IMR-90 (cell line): ENCODE data around the gene NRCAM. TPM values are rescaled to one million over a fixed set of nuclear protein-coding genes. Genes with fewer than 3 reads are reported as not detected.
"Not testable (repeated sequence)": the region's sequence is repeated elsewhere in the genome, so short reads cannot be mapped to it uniquely, and the experiment has no call there.

Source experiments
- ATAC-seq: fragments of 200-7000 bp; cut with Tn5 transposase; 2 replicates; pipeline ENCODE4 v1.9.1; 2020; ENCODE audit warnings: low read depth, mild to moderate bottlenecking, moderate library complexity
- BruUV-seq: library from RNA; stranded (reverse); fragments of 400-500 nt; replicated peaks from 2 replicates; lab custom pipeline; 2021; lab: Mats Ljungman, UMichigan
- CTCF ChIA-PET: fragments of 300-600 bp; formaldehyde crosslinking; extraction: SDS; loops from one replicate; lab custom pipeline; 2021; ENCODE audit warnings: antibody characterized with exemption; lab: Yijun Ruan, JAX
- POLR2A ChIA-PET: fragments of 300-600 bp; sonication (Branson Sonifier 250); formaldehyde crosslinking; loops from one replicate; lab custom pipeline; 2022; ENCODE audit warnings: antibody characterized with exemption; ENCODE audit not compliant: unreplicated experiment; lab: Charles Lee
- DNase-seq: peaks from one replicate; pipeline ENCODE4 v3.0.0; 2013
- H2AFZ ChIP-seq: replicated peaks from 2 replicates; pipeline ENCODE3; 2013; ENCODE audit warnings: low read length, mild to moderate bottlenecking; ENCODE audit not compliant: poor library complexity
- H2AK5ac ChIP-seq: 2 replicates; pipeline ENCODE4 v1.6.1; 2013; ENCODE audit warnings: low read depth, low read length, inconsistent platforms
- H2AK9ac ChIP-seq: replicated peaks from 2 replicates; pipeline ENCODE3; 2013; ENCODE audit warnings: mild to moderate bottlenecking, low read depth, low read length, moderate library complexity; ENCODE audit not compliant: poor library complexity
- H2BK120ac ChIP-seq: 2 replicates; pipeline ENCODE4 v1.6.1; 2013; ENCODE audit warnings: low read depth, low read length, inconsistent platforms
- H2BK15ac ChIP-seq: 3 replicates; pipeline ENCODE4 v1.6.1; 2013; ENCODE audit warnings: low read depth, low read length, inconsistent platforms
- H2BK20ac ChIP-seq: 2 replicates; pipeline ENCODE4 v1.6.1; 2013; ENCODE audit warnings: low read depth, mild to moderate bottlenecking, inconsistent platforms, low read length, moderate library complexity
- H2BK5ac ChIP-seq: 2 replicates; pipeline ENCODE4 v1.6.1; 2013; ENCODE audit warnings: mild to moderate bottlenecking, low read depth, low read length, inconsistent platforms; ENCODE audit not compliant: poor library complexity, severe bottlenecking
- H3K14ac ChIP-seq: replicated peaks from 2 replicates; pipeline ENCODE4 v1.6.1; 2013; ENCODE audit warnings: low read depth, low read length, inconsistent platforms
- H3K18ac ChIP-seq: 2 replicates; pipeline ENCODE4 v1.6.1; 2013; ENCODE audit warnings: low read depth, low read length, control low read depth
- H3K23ac ChIP-seq: 2 replicates; pipeline ENCODE4 v1.6.1; 2013; ENCODE audit warnings: low read depth, low read length, inconsistent platforms
- H3K27ac ChIP-seq: 2 replicates; pipeline ENCODE4 v1.5.1; 2013; ENCODE audit warnings: mild to moderate bottlenecking, control low read depth, low read length; ENCODE audit not compliant: insufficient read depth
- H3K27me3 ChIP-seq: 2 replicates; pipeline ENCODE4 v1.6.1; 2013; ENCODE audit warnings: low read length; ENCODE audit not compliant: control insufficient read depth, insufficient read depth
- H3K36me3 ChIP-seq: 2 replicates; pipeline ENCODE4 v1.6.1; 2013; ENCODE audit warnings: low read length, mixed read lengths; ENCODE audit not compliant: control insufficient read depth, insufficient read depth
- H3K4ac ChIP-seq: 2 replicates; pipeline ENCODE4 v1.6.1; 2013; ENCODE audit warnings: low read depth, low read length, inconsistent platforms
- H3K4me1 ChIP-seq: 2 replicates; pipeline ENCODE4 v1.6.1; 2013; ENCODE audit warnings: low read length, mixed read lengths; ENCODE audit not compliant: control insufficient read depth, insufficient read depth
- H3K4me2 ChIP-seq: 2 replicates; pipeline ENCODE4 v1.6.1; 2013; ENCODE audit warnings: low read depth, mild to moderate bottlenecking, control low read depth, low read length, moderate library complexity
- H3K4me3 ChIP-seq: 2 replicates; pipeline ENCODE4 v1.5.1; 2013; ENCODE audit warnings: low read depth, mild to moderate bottlenecking, control low read depth, low read length, moderate library complexity; ENCODE audit not compliant: insufficient read depth
- H3K56ac ChIP-seq: 2 replicates; pipeline ENCODE4 v1.6.1; 2013; ENCODE audit warnings: low read length, inconsistent platforms; ENCODE audit not compliant: insufficient read depth; ENCODE audit errors: extremely low read depth
- H3K79me1 ChIP-seq, 2 experiments: 2 replicates each; pipeline ENCODE4 v1.6.1; 2013; ENCODE audit warnings: low read length in 2 of 2, inconsistent platforms in 1 of 2, low read depth in 1 of 2
- H3K9ac ChIP-seq: 2 replicates; pipeline ENCODE4 v1.6.1; 2013; ENCODE audit warnings: low read depth, low read length, control low read depth
- H3K9me1 ChIP-seq: 2 replicates; pipeline ENCODE4 v1.6.1; 2013; ENCODE audit warnings: low read length, inconsistent platforms; ENCODE audit not compliant: insufficient read depth
- H3K9me3 ChIP-seq: 2 replicates; pipeline ENCODE4 v1.6.1; 2013; ENCODE audit warnings: low read length; ENCODE audit not compliant: control insufficient read depth, insufficient read depth
- H4K20me1 ChIP-seq: 2 replicates; pipeline ENCODE4 v1.6.1; 2013; ENCODE audit warnings: low read length, inconsistent platforms; ENCODE audit not compliant: insufficient read depth
- H4K5ac ChIP-seq: 2 replicates; pipeline ENCODE4 v1.6.1; 2013; ENCODE audit warnings: mild to moderate bottlenecking, low read depth, low read length, control low read depth
- H4K8ac ChIP-seq, 2 experiments: 2 replicates each; pipeline ENCODE4 v1.6.1; 2013; ENCODE audit warnings: low read depth in 2 of 2, low read length in 2 of 2, control low read depth in 1 of 2, inconsistent platforms in 1 of 2
- H4K91ac ChIP-seq: 2 replicates; pipeline ENCODE4 v1.6.1; 2013; ENCODE audit warnings: low read depth, low read length, inconsistent platforms; ENCODE audit not compliant: insufficient read depth
- BHLHE40 ChIP-seq: fragments of 150-350 bp; IDR thresholded peaks from 2 replicates; pipeline ENCODE4 v1.6.1; 2016; ENCODE audit warnings: mild to moderate bottlenecking, low read depth, low read length
- MAFK ChIP-seq: IDR thresholded peaks from 2 replicates; pipeline ENCODE4 v1.6.1; 2012; ENCODE audit warnings: low read depth, low read length, improper control_type of control experiment
- MAZ ChIP-seq: IDR thresholded peaks from 2 replicates; pipeline ENCODE4 v1.6.1; 2012; ENCODE audit warnings: low read depth, mild to moderate bottlenecking, low read length, improper control_type of control experiment, moderate library complexity, borderline replicate concordance
- RAD21 ChIP-seq: IDR thresholded peaks from 2 replicates; pipeline ENCODE4 v1.6.1; 2012; ENCODE audit warnings: low read length, improper control_type of control experiment
- WGBS, 2 experiments: methylation state at CpG; one replicate each; pipeline versions ENCODE4 v1.1.5 to v1.1.7; 2013; ENCODE audit warnings: missing lambda C conversion rate in 2 of 2; ENCODE audit not compliant: insufficient read length in 1 of 2; ENCODE audit errors: extremely low coverage in 2 of 2; 5-methylcytosine and 5-hydroxymethylcytosine counted together
- dilution Hi-C: fragments of 300-500 bp; cut with HindIII; formaldehyde crosslinking; loops from one replicate; pipeline ENCODE4 v1.14.3; 2018; ENCODE audit warnings: low sequenced_read_pairs; ENCODE audit not compliant: unreplicated experiment
- in situ Hi-C: fragments of 300-500 bp; cut with MboI; formaldehyde crosslinking; loops from 3 replicates; pipeline ENCODE4 v1.14.3; 2019; ENCODE audit warnings: low sequenced_read_pairs, inconsistent platforms, mixed read lengths
- intact Hi-C: fragments of 100-400 bp; cut with micrococcal nuclease; formaldehyde crosslinking; loops from 2 replicates; pipeline ENCODE4 v1.10.0; 2022
- polyA plus RNA-seq, 3 experiments: library from polyadenylated mRNA; depleted of rRNA; stranded (reverse); fragments of >200 nt; gene quantifications; 2 replicates each; pipeline ENCODE4 v1.2.3, GENCODE V29; 2012; ENCODE audit warnings: low replicate concordance in 1 of 3
- total RNA-seq: library from RNA; depleted of rRNA; stranded (reverse); fragments of >200 nt; gene quantifications from 2 replicates; pipeline ENCODE4 v1.2.3, GENCODE V29; 2012
- TF ChIP-seq, protein P1 (sequence below): fragments of 150-350 bp; IDR thresholded peaks from 2 replicates; pipeline ENCODE4 v1.6.1; 2017; ENCODE audit warnings: mild to moderate bottlenecking, antibody characterized with exemption, low read length, low read depth

Gene NRCAM
- total and polyA plus RNA-seq, 2 of the 4 experiments (the other 2 are of a cell fraction) = 0.46 to 1.1 TPM

DNA sequence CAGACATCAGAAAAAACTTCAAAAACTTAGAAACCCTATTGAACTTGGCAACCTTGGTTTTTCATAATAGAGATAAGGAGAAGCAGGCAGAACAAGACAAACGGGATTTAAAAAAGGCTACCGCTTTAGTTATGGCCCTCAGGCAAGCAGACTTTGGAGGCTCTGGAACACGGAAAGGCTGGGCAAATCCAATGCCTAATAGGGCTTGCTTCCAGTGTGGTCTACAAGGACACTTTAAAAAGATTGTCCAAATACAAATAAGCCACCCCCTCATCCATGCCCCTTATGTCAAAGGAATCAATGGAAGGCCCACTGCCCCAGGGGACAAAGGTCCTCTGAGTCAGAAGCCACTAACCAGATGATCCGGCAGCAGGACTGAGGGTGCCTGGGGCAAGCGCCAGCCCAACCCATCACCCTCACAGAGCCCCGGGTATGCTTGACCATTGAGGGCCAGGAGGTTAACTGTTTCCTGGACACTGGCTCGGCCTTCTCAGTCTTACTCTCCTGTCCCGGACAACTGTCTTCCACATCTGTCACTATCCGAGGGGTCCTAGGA is 115.3 kb downstream of the NRCAM start:
- Histone ChIP-seq H3K27me3 (no peaks in the 10 kb centered on the region), H3K9ac (no peak overlapping the region), H4K91ac (no peak overlapping the region), H3K56ac (no peak overlapping the region), H2BK120ac (no peak overlapping the region), H2AK5ac (no peak overlapping the region), H2BK20ac (no peak overlapping the region), H4K20me1 (no peaks in the 10 kb centered on the region), H3K14ac (no peak overlapping the region), H2AFZ (no peak overlapping the region), H3K36me3 (no peaks in the 10 kb centered on the region), H3K79me1 (no peaks in the 10 kb centered on the region), H3K9me3 (no peaks in the 10 kb centered on the region), H3K4me1 (no peaks in the 10 kb centered on the region), H3K4ac (no peak overlapping the region), H4K8ac (no peak overlapping the region), H4K5ac (no peak overlapping the region), H2BK5ac (no peak overlapping the region), H3K9me1 (no peaks in the 10 kb centered on the region), H3K23ac (no peak overlapping the region), H3K27ac (no peak overlapping the region), H3K18ac (no peak overlapping the region), H3K4me2 (no peak overlapping the region), H3K4me3 (no peak overlapping the region), H2AK9ac (no peak overlapping the region), H2BK15ac (no peak overlapping the region)
- CTCF ChIA-PET = no interaction called here
- no peak for TF ChIP-seq MAFK
- TF ChIP-seq RAD21 = no peak
- no peak for TF ChIP-seq BHLHE40
- no peak for TF ChIP-seq MAZ
- TF ChIP-seq, protein P1, sequence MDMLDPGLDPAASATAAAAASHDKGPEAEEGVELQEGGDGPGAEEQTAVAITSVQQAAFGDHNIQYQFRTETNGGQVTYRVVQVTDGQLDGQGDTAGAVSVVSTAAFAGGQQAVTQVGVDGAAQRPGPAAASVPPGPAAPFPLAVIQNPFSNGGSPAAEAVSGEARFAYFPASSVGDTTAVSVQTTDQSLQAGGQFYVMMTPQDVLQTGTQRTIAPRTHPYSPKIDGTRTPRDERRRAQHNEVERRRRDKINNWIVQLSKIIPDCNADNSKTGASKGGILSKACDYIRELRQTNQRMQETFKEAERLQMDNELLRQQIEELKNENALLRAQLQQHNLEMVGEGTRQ = no peak
- WGBS, 2 experiments = 72% methylated on average over 2 of the region's 9 CpGs; no CpG with 5 or more reads in 1 of the 2 experiments
- in situ Hi-C loops (no loop called here), dilution Hi-C loops (no loop called here), intact Hi-C loops (no loop called here)
- no TSS peak for BruUV-seq
- no peak for DNase-seq
- POLR2A ChIA-PET = no interaction called here
- no peak for ATAC-seq

DNA sequence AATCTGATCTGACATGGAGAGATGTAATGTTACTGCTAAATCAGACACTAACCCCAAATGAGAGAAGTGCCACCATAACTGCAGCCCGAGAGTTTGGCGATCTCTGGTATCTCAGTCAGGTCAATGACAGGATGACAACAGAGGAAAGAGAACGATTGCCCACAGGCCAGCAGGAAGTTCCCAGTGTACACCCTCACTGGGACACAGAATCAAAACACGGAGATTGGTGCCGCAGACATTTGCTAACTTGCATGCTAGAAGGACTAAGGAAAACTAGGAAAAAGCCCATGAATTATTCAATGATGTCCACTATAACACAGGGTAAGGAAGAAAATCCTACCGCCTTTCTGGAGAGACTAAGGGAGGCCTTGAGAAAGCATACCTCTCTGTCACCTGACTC is 115.8 kb downstream of the NRCAM start:
- 33% methylated on average over 1 of the region's 6 CpGs; no CpG with 5 or more reads in 1 of the 2 experiments for WGBS, 2 experiments

More for the DNA sequence above, 115.8 kb downstream of the NRCAM start:
- H3K56ac ChIP-seq, intact Hi-C loops, H4K5ac ChIP-seq, H2BK20ac ChIP-seq, H4K91ac ChIP-seq, H2BK15ac ChIP-seq, POLR2A ChIA-PET, DNase-seq, H2AFZ ChIP-seq, H3K4me1 ChIP-seq, H3K9me3 ChIP-seq, H3K27me3 ChIP-seq, H2BK5ac ChIP-seq, H2AK9ac ChIP-seq, H3K36me3 ChIP-seq, BruUV-seq, H3K14ac ChIP-seq, H3K4me3 ChIP-seq, H2BK120ac ChIP-seq, H4K8ac ChIP-seq, H4K20me1 ChIP-seq, H2AK5ac ChIP-seq, CTCF ChIA-PET, dilution Hi-C loops, H3K23ac ChIP-seq, H3K9ac ChIP-seq, H3K79me1 ChIP-seq, H3K4ac ChIP-seq, H3K27ac ChIP-seq, H3K4me2 ChIP-seq, H3K18ac ChIP-seq, H3K9me1 ChIP-seq, in situ Hi-C loops, ATAC-seq: not testable (repeated sequence)
